ENCODE data around the gene NEK6.

NEK6 gene

GRCh38 chr9:124372038-124372437 lies 114.3 kb downstream of the NEK6 start:
- H3K4me3 ChIP-seq (ENCODE audit: low read length), result no peak overlapping the region
- no peak for TF ChIP-seq CTCF (conservative IDR thresholded peaks at IDR 0.05; ENCODE audit: low read depth, low read length)
- DNase-seq (ENCODE audit: low read depth), result no peak

- DNase-seq (ENCODE audit: low read depth), result no peak
- TF ChIP-seq CTCF (conservative IDR thresholded peaks at IDR 0.05; ENCODE audit: low read depth, low read length), result no peak
- no peak overlapping the region for H3K4me3 ChIP-seq (ENCODE audit: low read length)
Observed at GRCh38 chr9:124373386-124373785, 115.6 kb downstream of the NEK6 start.

GRCh38 chr9:124373851-124374250 lies 116.1 kb downstream of the NEK6 start:
- no peak overlapping the region for H3K4me3 ChIP-seq (ENCODE audit: low read length)
- DNase-seq (ENCODE audit: low read depth), result no peak
- no peak for TF ChIP-seq CTCF (conservative IDR thresholded peaks at IDR 0.05; ENCODE audit: low read depth, low read length)

DNA sequence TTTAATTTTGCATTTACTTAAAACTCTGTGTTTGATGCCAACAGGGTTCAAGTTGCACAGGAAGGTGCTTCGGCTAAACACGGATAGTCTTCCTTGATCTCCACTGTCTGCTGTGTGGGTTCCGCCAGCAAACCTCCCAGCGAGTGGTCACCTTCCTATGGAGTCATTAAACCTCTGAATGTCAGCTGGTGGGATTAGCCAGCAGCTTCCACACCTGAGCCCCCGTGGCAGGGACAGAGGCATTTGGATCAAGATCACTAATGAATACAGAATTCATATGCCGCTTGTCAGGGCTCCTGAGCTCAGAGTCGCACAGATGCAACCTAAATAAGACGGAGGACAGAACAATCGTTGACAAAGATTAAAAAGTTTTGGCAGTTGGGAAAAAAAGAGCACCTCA lies 118.0 kb downstream of the NEK6 start:
- no peak for DNase-seq (ENCODE audit: low read depth)
- no peak for TF ChIP-seq CTCF (conservative IDR thresholded peaks at IDR 0.05; ENCODE audit: low read depth, low read length)
- no peak overlapping the region for H3K4me3 ChIP-seq (ENCODE audit: low read length)

GRCh38 chr9:124376329-124376728 lies 118.6 kb downstream of the NEK6 start:
- no peak overlapping the region for H3K4me3 ChIP-seq (ENCODE audit: low read length)
- no peak for DNase-seq (ENCODE audit: low read depth)
- TF ChIP-seq CTCF (conservative IDR thresholded peaks at IDR 0.05; ENCODE audit: low read depth, low read length), result no peak

GRCh38 chr9:124377551-124378406 lies 120.0 kb downstream of the NEK6 start:
- DNase-seq (ENCODE audit: low read depth), result no peak
- TF ChIP-seq CTCF (conservative IDR thresholded peaks at IDR 0.05; ENCODE audit: low read depth, low read length), result no peak

More at GRCh38 chr9:124377551-124378406, 120.0 kb downstream of the NEK6 start:
- no peak overlapping the region for H3K4me3 ChIP-seq (ENCODE audit: low read length)

Data from retinal pigment epithelial cell (primary cell).